GM12891 (cell line): Measurements from ENCODE around the gene ATXN10.

ENCODE experiments used
- POLR2A ChIP-seq: IDR thresholded peaks from 2 replicates; pipeline ENCODE4 v1.6.1; 2011; ENCODE audit warnings: low read depth, low read length, control low read depth
- TAF1 ChIP-seq: IDR thresholded peaks from 2 replicates; pipeline ENCODE4 v1.6.1; 2011; ENCODE audit warnings: low read depth, low read length, control low read depth

DNA sequence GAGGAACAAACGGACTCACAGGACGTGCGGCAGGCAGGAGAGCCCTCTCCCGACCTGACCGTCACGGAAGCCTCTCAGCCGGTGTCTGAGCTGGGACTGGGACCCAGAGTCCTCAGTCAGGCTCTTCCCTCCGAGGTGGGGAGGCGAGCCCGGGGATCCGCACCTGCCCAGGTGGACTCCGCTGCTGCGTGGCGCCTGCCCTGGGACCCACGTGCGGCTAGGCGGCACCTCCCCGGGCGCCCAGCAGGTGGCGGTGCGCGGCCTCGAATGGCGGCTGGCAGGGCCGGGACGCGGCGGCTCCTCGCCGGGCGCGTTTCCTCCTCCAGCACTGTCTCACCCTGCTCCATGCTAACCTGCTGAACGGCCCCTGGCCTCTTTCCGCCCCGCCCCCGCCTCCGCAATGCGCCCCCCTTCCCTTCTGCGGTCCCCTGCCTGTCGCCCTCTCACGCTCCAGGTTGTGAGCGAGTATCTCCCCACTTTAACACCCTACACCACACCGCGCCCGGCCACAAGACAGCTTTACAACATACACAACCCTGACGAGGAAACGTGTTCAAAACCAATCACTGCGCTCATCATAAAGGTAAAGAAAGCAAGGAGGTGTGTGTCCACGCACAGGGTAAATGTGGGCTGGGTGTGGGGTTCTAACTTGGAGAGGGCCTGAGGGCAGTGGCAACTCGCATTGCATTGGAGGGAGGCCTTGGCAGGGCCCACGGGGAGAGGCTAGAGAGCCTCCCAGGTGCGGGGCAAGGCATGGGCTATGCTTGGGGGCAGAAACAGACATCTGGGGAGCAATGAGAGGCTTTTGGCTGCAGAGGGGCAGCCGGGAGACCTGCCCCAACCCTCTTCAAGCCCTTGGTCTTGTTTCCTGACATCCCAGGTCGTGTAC is 25.9 kb upstream of the ATXN10 start:
- TF ChIP-seq POLR2A (no peak), TAF1 (no peak)
